Activated CD8-positive, alpha-beta memory T cell treated with anti-CD3 and anti-CD28 coated beads for 36 hours (primary cell): ENCODE measurements around the gene DDX39A. TPM values are rescaled to one million over a fixed set of nuclear protein-coding genes. Genes with fewer than 3 reads are reported as not detected.

ENCODE experiments used
- CTCF ChIA-PET: fragments of 350-600 bp; sonication (Branson Sonifier 250); formaldehyde crosslinking; loops from one replicate; lab custom pipeline; 2021; ENCODE audit warnings: antibody characterized with exemption; lab: Charles Lee
- POLR2A ChIA-PET: fragments of 350-600 bp; sonication (Branson Sonifier 250); formaldehyde crosslinking; loops from one replicate; lab custom pipeline; 2021; ENCODE audit warnings: antibody characterized with exemption; lab: Charles Lee
- total RNA-seq, 2 experiments: library from RNA; stranded (reverse); gene quantifications; one replicate each; pipeline ENCODE4 v1.2.3, GENCODE V29; 2021

The DDX39A gene
- total RNA-seq, 2 experiments from 2014 or later = 276 to 286 TPM

GRCh38 chr19:14366529-14366928 is 52.6 kb downstream of the DDX39A start:
- CTCF ChIA-PET = interaction anchor here (1.3 to 5.4 kb wide), 5 partner anchors 8 to 40 kb away, joined by 4 to 50 read pairs (median 7); partner anchors contain the start of gene ADGRE5

GRCh38 chr19:14364098-14364443 is 55.1 kb downstream of the DDX39A start:
- POLR2A ChIA-PET = interaction anchor here (0.6 to 1.5 kb wide), 4 partner anchors 13 to 522 kb away, joined by 3 to 8 read pairs (median 4); no protein-coding TSS in a partner anchor
- CTCF ChIA-PET = interaction anchor here (0.7 to 5.2 kb wide), 11 partner anchors 8 to 232 kb away, joined by 3 to 67 read pairs (median 4); partner anchors contain the start of gene ADGRE5

More at GRCh38 chr19:14366529-14366928, 52.6 kb downstream of the DDX39A start:
- POLR2A ChIA-PET = interaction anchor here (0.6 to 5.6 kb wide), 3 partner anchors 9 to 16 kb away, joined by 3 to 87 read pairs (median 4); partner anchors contain the start of gene ADGRE5

DNA sequence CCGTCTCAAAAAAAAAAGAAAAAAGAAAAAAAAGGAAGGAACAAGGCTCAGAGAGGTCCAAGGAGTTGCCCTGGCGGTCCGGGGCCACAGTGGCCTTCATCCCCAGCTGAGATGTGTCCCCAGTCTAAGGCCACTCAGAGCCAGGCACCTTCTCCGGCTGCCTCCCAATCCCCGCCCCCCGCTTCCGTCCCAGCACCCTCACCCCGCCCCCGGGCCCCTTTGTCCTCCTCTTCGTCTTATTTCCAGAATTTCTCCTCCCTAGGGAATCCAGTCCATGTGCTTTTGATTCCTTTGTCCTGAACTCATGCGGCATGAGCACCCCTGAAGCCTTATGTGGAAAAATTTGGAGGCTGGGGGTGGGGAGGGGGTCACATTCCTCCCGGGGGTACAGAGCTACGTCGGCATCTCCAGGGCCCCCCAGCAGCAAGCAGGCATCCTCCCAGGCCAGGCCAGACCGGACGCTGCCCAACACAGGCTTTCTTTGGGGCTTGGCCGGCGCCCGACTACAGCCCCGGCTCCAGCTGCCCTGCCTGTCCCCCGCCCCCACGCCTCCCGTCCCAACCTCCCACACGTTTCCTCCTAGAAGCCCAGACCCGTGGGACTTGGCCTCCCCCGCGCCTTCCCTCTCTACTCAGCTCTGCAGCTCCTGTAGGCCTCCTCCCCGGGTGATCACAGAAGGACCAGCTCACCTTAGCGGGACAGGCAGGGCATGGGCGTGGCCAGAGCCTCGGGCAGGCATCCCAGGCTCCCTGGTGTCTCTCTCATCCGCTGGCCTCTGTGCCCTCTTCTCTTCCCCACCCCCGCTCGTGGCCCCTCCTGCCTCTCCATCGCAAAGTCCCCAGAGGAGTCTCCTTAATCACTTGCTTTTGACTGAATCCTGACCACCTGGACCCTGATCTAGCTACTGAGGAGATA is 55.7 kb downstream of the DDX39A start:
- POLR2A ChIA-PET = interaction anchor here (0.6 to 1.5 kb wide), 4 partner anchors 14 to 522 kb away, joined by 3 to 8 read pairs (median 4); no protein-coding TSS in a partner anchor
- CTCF ChIA-PET = interaction anchor here (0.5 to 5.2 kb wide), 12 partner anchors 9 to 231 kb away, joined by 3 to 67 read pairs (median 4); partner anchors contain the start of gene ADGRE5

- POLR2A ChIA-PET = interaction anchor here (0.6 to 1.7 kb wide), 7 partner anchors 20 to 326 kb away, joined by 3 to 6 read pairs (median 4); no protein-coding TSS in a partner anchor
- CTCF ChIA-PET = interaction anchor here (0.6 to 5.2 kb wide), 19 partner anchors 8 to 486 kb away, joined by 3 to 67 read pairs (median 4); partner anchors contain the start of genes ADGRE5 and ASF1B
Measured at GRCh38 chr19:14361824-14362223, 57.3 kb downstream of the DDX39A start.

Other genes with a start within 250 kb of the DDX39A start
- gene ADGRL1, start 213.2 kb downstream of the DDX39A start, total RNA-seq = 1 to 10 TPM; 7.4 to 8.3 TPM
- 100 to 1,000 TPM; 224 to 225 TPM for gene ADGRE5, start 37.9 kb downstream of the DDX39A start, total RNA-seq
- gene PKN1, start 14.0 kb upstream of the DDX39A start, total RNA-seq = 100 to 1,000 TPM; 171 to 180 TPM
- gene PTGER1, start 56.0 kb upstream of the DDX39A start, total RNA-seq = under 1 TPM; 0.34 to 0.53 TPM
- 10 to 100 TPM; 31.8 to 32.5 TPM for gene GIPC1, start 76.8 kb upstream of the DDX39A start, total RNA-seq
- 10 to 100 TPM; 93.8 to 95.8 TPM for gene DNAJB1, start 99.1 kb upstream of the DDX39A start, total RNA-seq
- 100 to 1,000 TPM; 117 to 122 TPM for gene TECR, start 110.3 kb upstream of the DDX39A start, total RNA-seq
- gene NDUFB7, start 152.7 kb upstream of the DDX39A start, total RNA-seq = 100 to 1,000 TPM; 128 to 129 TPM
- gene CLEC17A, start 163.7 kb upstream of the DDX39A start, total RNA-seq = 1 to 10 TPM; 1.2 to 1.3 TPM